ENCODE measurements around the gene AIP.

The AIP gene

DNA sequence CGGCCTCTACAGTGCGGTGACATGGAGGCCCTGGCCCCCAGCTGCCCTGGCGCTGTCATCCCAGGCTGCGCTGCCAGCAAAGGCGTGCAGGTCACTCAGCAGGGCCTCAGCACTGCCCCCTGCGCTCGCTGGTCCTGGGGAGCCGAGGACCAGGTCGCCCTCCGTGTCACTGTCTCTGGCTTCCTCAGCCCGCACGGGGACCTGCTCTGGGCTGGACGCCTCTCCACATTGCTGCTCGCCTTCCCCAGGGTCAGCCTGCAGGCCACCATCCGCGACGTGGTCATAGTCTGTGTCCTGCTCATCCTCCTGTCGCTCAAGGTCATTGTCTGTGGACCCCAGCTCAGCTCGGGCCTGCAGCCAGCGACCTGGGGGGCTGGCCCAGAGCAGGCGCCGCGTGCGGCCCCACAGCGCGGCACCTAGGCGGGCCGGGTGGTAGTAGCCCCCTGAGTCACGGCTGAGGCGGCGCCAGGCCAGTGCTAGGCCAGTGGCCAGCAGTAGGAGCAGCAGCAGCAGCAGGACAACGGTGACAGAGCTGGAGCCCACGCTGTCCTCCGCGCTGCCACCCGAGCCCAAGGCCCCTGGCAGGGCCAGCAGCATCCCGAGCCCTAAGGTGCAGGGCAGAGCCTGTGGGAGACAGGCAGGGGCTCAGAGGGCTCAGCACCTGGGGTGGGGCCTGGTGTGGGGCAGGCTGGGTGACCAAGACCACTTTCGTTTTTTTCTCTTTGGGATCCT lies 46.9 kb upstream of the AIP start (continued):
- TF ChIP-seq EGR2 (tag by site-specific recombination; IDR thresholded peaks at IDR 0.05; ENCODE audit: low read depth) (no peak), ZNF768 (tag by site-specific recombination; IDR thresholded peaks at IDR 0.05) (no peak), ZNF791 (tag by site-specific recombination; IDR thresholded peaks at IDR 0.05) (no peak), ZSCAN16 (tag by site-specific recombination; IDR thresholded peaks at IDR 0.05) (no peak), ZNF792 (tag by site-specific recombination; IDR thresholded peaks at IDR 0.05) (no peak), ZNF707 (tag by site-specific recombination; IDR thresholded peaks at IDR 0.05) (no peak)
- TF ChIP-seq, protein P1, sequence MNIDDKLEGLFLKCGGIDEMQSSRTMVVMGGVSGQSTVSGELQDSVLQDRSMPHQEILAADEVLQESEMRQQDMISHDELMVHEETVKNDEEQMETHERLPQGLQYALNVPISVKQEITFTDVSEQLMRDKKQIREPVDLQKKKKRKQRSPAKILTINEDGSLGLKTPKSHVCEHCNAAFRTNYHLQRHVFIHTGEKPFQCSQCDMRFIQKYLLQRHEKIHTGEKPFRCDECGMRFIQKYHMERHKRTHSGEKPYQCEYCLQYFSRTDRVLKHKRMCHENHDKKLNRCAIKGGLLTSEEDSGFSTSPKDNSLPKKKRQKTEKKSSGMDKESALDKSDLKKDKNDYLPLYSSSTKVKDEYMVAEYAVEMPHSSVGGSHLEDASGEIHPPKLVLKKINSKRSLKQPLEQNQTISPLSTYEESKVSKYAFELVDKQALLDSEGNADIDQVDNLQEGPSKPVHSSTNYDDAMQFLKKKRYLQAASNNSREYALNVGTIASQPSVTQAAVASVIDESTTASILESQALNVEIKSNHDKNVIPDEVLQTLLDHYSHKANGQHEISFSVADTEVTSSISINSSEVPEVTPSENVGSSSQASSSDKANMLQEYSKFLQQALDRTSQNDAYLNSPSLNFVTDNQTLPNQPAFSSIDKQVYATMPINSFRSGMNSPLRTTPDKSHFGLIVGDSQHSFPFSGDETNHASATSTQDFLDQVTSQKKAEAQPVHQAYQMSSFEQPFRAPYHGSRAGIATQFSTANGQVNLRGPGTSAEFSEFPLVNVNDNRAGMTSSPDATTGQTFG (tag by site-specific recombination; IDR thresholded peaks at IDR 0.05; ENCODE audit: borderline replicate concordance): no peak

DNA sequence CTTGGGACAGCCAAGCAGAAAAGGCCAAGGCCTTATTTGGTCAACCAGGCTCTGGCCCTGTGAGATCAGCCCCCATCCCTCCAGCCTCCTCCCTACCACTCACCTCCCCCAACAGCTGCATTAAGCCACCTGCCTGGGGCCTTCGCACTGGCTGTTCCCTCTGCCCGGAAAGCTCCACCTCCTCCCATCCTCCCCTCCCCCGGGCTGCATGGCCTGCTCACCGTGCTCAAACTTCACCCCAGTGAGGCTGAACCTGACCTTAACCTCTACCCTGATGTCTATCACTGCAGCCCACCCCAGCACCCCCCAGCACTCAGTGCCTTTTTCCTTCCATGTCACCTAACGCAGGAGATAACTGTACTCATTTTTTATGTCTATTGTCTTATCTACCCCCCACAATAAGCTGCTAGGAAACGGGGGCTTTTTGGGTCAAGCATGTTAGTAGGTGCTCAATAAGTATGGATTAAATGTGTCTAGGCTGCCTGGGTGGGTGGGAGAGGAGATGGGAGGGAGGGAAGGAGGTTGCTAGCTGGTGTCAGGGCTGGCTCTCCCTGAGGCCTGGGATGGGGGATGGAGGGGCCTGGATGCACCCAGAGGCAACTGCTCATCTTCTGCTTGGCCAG lies 46.3 kb upstream of the AIP start:
- H3K36me3 ChIP-seq (ENCODE audit: control insufficient read depth in 2 of 2, insufficient read depth in 1 of 2, low read length in 2 of 2): peaks cover 0 to 86% of the 10 kb centered on the region in 2 experiments; a peak in 1 of 3 replicates
- H3K9me3 ChIP-seq (ENCODE audit: control insufficient read depth, insufficient read depth, low read depth, low read length): no peaks in the 10 kb centered on the region
- no peaks in the 10 kb centered on the region for H3K4me1 ChIP-seq (ENCODE audit: control insufficient read depth, insufficient read depth, low read length)
- ChIA-PET POLR2A (interaction anchor here (0.6 to 1.5 kb wide), 7 partner anchors 8 to 90 kb away, joined by 3 to 6 read pairs (median 4); partner anchors contain the start of genes PPP1CA, RPS6KB2 and TMEM134), CTCF (interaction anchor here (1.2 kb wide), 1 partner anchor 35 kb away, joined by 5 read pairs; the partner anchor contains the start of gene PPP1CA)
- no peak overlapping the region for H3K4me3 ChIP-seq (ENCODE audit: low read depth, low read length)
- no peak overlapping the region for H3K27ac ChIP-seq (ENCODE audit: extremely low read depth, low read depth, low read length)
- TF ChIP-seq ZBTB1 (tag by site-specific recombination; IDR thresholded peaks at IDR 0.05) (no peak), HOXD13 (CRISPR knock-in tag; IDR thresholded peaks at IDR 0.05; ENCODE audit: borderline replicate concordance) (no peak), ZNF664 (tag by site-specific recombination; IDR thresholded peaks at IDR 0.05) (peak; percentile 80), ZNF391 (tag by site-specific recombination; IDR thresholded peaks at IDR 0.05; ENCODE audit: borderline replicate concordance, low read depth) (no peak), ZNF624 (tag by site-specific recombination; IDR thresholded peaks at IDR 0.05) (no peak), ZNF501 (tag by site-specific recombination; IDR thresholded peaks at IDR 0.05) (no peak), ZNF292 (tag by site-specific recombination; IDR thresholded peaks at IDR 0.05; ENCODE audit: borderline replicate concordance, low read depth) (no peak), MEIS1 (CRISPR knock-in tag; IDR thresholded peaks at IDR 0.05; ENCODE audit: borderline replicate concordance) (no peak), ZXDB (tag by site-specific recombination; IDR thresholded peaks at IDR 0.05) (0 out of 2 replicates have a peak, but pooled peaks have one; percentile 30), SP7 (tag by site-specific recombination; IDR thresholded peaks at IDR 0.05) (peak; percentile 77)
- TF ChIP-seq, protein P2, sequence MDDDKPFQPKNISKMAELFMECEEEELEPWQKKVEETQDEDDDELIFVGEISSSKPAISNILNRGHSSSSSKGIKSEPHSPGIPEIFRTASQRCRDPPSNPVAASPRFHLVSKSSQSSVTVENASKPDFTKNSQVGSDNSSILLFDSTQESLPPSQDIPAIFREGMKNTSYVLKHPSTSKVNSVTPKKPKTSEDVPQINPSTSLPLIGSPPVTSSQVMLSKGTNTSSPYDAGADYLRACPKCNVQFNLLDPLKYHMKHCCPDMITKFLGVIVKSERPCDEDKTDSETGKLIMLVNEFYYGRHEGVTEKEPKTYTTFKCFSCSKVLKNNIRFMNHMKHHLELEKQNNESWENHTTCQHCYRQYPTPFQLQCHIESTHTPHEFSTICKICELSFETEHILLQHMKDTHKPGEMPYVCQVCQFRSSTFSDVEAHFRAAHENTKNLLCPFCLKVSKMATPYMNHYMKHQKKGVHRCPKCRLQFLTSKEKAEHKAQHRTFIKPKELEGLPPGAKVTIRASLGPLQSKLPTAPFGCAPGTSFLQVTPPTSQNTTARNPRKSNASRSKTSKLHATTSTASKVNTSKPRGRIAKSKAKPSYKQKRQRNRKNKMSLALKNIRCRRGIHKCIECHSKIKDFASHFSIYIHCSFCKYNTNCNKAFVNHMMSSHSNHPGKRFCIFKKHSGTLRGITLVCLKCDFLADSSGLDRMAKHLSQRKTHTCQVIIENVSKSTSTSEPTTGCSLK (tag by site-specific recombination; IDR thresholded peaks at IDR 0.05): no peak
- TF ChIP-seq, protein P3, sequence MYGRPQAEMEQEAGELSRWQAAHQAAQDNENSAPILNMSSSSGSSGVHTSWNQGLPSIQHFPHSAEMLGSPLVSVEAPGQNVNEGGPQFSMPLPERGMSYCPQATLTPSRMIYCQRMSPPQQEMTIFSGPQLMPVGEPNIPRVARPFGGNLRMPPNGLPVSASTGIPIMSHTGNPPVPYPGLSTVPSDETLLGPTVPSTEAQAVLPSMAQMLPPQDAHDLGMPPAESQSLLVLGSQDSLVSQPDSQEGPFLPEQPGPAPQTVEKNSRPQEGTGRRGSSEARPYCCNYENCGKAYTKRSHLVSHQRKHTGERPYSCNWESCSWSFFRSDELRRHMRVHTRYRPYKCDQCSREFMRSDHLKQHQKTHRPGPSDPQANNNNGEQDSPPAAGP (tag by site-specific recombination; IDR thresholded peaks at IDR 0.05): peak; percentile 83
- TF ChIP-seq, protein P4, sequence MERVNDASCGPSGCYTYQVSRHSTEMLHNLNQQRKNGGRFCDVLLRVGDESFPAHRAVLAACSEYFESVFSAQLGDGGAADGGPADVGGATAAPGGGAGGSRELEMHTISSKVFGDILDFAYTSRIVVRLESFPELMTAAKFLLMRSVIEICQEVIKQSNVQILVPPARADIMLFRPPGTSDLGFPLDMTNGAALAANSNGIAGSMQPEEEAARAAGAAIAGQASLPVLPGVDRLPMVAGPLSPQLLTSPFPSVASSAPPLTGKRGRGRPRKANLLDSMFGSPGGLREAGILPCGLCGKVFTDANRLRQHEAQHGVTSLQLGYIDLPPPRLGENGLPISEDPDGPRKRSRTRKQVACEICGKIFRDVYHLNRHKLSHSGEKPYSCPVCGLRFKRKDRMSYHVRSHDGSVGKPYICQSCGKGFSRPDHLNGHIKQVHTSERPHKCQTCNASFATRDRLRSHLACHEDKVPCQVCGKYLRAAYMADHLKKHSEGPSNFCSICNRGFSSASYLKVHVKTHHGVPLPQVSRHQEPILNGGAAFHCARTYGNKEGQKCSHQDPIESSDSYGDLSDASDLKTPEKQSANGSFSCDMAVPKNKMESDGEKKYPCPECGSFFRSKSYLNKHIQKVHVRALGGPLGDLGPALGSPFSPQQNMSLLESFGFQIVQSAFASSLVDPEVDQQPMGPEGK (tag by site-specific recombination; IDR thresholded peaks at IDR 0.05): peak; percentile 70
- TF ChIP-seq, protein P5, sequence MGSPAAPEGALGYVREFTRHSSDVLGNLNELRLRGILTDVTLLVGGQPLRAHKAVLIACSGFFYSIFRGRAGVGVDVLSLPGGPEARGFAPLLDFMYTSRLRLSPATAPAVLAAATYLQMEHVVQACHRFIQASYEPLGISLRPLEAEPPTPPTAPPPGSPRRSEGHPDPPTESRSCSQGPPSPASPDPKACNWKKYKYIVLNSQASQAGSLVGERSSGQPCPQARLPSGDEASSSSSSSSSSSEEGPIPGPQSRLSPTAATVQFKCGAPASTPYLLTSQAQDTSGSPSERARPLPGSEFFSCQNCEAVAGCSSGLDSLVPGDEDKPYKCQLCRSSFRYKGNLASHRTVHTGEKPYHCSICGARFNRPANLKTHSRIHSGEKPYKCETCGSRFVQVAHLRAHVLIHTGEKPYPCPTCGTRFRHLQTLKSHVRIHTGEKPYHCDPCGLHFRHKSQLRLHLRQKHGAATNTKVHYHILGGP (tag by site-specific recombination; IDR thresholded peaks at IDR 0.05): no peak
- TF ChIP-seq, protein P6, sequence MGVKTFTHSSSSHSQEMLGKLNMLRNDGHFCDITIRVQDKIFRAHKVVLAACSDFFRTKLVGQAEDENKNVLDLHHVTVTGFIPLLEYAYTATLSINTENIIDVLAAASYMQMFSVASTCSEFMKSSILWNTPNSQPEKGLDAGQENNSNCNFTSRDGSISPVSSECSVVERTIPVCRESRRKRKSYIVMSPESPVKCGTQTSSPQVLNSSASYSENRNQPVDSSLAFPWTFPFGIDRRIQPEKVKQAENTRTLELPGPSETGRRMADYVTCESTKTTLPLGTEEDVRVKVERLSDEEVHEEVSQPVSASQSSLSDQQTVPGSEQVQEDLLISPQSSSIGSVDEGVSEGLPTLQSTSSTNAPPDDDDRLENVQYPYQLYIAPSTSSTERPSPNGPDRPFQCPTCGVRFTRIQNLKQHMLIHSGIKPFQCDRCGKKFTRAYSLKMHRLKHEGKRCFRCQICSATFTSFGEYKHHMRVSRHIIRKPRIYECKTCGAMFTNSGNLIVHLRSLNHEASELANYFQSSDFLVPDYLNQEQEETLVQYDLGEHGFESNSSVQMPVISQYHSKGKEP (tag by site-specific recombination; IDR thresholded peaks at IDR 0.05): peak; percentile 38; the same call in 1 of the 2 replicates

Measured in HEK293 (cell line).